ENCODE measurements around the gene TMEM220. TPM values are rescaled to one million over a fixed set of nuclear protein-coding genes. Genes with fewer than 3 reads are reported as not detected.

TMEM220 gene
- polyA plus RNA-seq, 6 donors from 2014 or later, result 3.5 to 23.8 (median 17.1) TPM

Other genes starting within 250 kb of the TMEM220 start
- gene MYH1, start 211.5 kb downstream of the TMEM220 start, polyA plus RNA-seq (ENCODE audit: low read depth in 6 of 6), result not detected
- not detected for gene MYH2, start 180.4 kb downstream of the TMEM220 start, polyA plus RNA-seq (ENCODE audit: low read depth in 6 of 6)
- gene MYH3, start 72.7 kb downstream of the TMEM220 start, polyA plus RNA-seq (ENCODE audit: low read depth in 6 of 6), result under 1 TPM in 4 of 6 donors, not detected in 2; 0.41 to 0.78 (median 0.60) TPM
- 10 to 100 TPM in 5 of 6 donors, 1 to 10 TPM in 1; 9.7 to 16.5 (median 13.9) TPM for gene SCO1, start 32.5 kb downstream of the TMEM220 start, polyA plus RNA-seq (ENCODE audit: low read depth in 6 of 6)
- gene ADPRM, start 32.4 kb downstream of the TMEM220 start, polyA plus RNA-seq (ENCODE audit: low read depth in 6 of 6), result 100 to 1,000 TPM in 2 of 6 donors, 10 to 100 TPM in 4; 81.3 to 128 (median 94.1) TPM
- gene TMEM238L, start 74.1 kb upstream of the TMEM220 start, polyA plus RNA-seq (ENCODE audit: low read depth in 6 of 6), result not detected
- gene PIRT, start 108.1 kb upstream of the TMEM220 start, polyA plus RNA-seq (ENCODE audit: low read depth in 6 of 6), result not detected